Activated CD4-positive, alpha-beta T cell treated with anti-CD3 and anti-CD28 coated beads, Interleukin-2, amount 10 ng/mL, durations not matched to agents 24 days and 14 days (primary cell): ENCODE data around the gene CMTM8. TPM values are rescaled to one million over a fixed set of nuclear protein-coding genes. Genes with fewer than 3 reads are reported as not detected.
A peak's percentile ranks its signal among the peaks of the same experiment; 100 is the strongest.

ENCODE experiments used
- DNase-seq: peaks from one replicate; pipeline ENCODE4 v3.0.0; 2022
- H3K27ac Mint-ChIP-seq: one replicate; pipeline ENCODE4 v1.8.0; 2022; ENCODE audit warnings: mild to moderate bottlenecking, mixed read lengths
- H3K27me3 Mint-ChIP-seq: one replicate; pipeline ENCODE4 v1.8.0; 2022; ENCODE audit warnings: mixed read lengths
- H3K36me3 Mint-ChIP-seq: one replicate; pipeline ENCODE4 v1.8.0; 2022; ENCODE audit warnings: low read depth, mild to moderate bottlenecking, mixed read lengths
- H3K4me1 Mint-ChIP-seq: one replicate; pipeline ENCODE4 v1.8.0; 2021; ENCODE audit warnings: mixed read lengths
- H3K4me3 Mint-ChIP-seq: one replicate; pipeline ENCODE4 v1.8.0; 2022; ENCODE audit warnings: mild to moderate bottlenecking, moderate library complexity, mixed read lengths
- H3K9me3 Mint-ChIP-seq: one replicate; pipeline ENCODE4 v1.8.0; 2021; ENCODE audit warnings: mixed read lengths
- intact Hi-C: fragments of 100-400 bp; cut with micrococcal nuclease; formaldehyde crosslinking; loops from one replicate; pipeline ENCODE4 v1.15.1; 2023
- total RNA-seq: library from RNA; stranded (reverse); gene quantifications from 2 replicates; pipeline ENCODE4 v1.2.3, GENCODE V29; 2022

The CMTM8 gene
- total RNA-seq, 1 donor from 2014 or later, result 4.8 TPM

GRCh38 chr3:32359766-32360492 is 121.4 kb downstream of the CMTM8 start:
- H3K27me3 Mint-ChIP-seq, result no peaks in the 10 kb centered on the region
- intact Hi-C loops, result no loop called here
- no peak overlapping the region for H3K27ac Mint-ChIP-seq
- H3K36me3 Mint-ChIP-seq, result no peaks in the 10 kb centered on the region
- H3K9me3 Mint-ChIP-seq, result no peaks in the 10 kb centered on the region
- DNase-seq, result no peak
- H3K4me1 Mint-ChIP-seq, result no peaks in the 10 kb centered on the region
- H3K4me3 Mint-ChIP-seq, result no peak overlapping the region

GRCh38 chr3:32360493-32360827 is 122.0 kb downstream of the CMTM8 start:
- Mint-ChIP-seq H3K4me3 (no peak overlapping the region), H3K9me3 (no peaks in the 10 kb centered on the region), H3K27ac (no peak overlapping the region), H3K4me1 (no peaks in the 10 kb centered on the region), H3K27me3 (no peaks in the 10 kb centered on the region), H3K36me3 (no peaks in the 10 kb centered on the region)
- intact Hi-C loops, result no loop called here
- DNase-seq, result no peak

GRCh38 chr3:32366638-32367397 is 128.3 kb downstream of the CMTM8 start:
- no peaks in the 10 kb centered on the region for H3K36me3 Mint-ChIP-seq
- H3K4me1 Mint-ChIP-seq, result peaks cover 20% of the 10 kb centered on the region
- H3K9me3 Mint-ChIP-seq, result no peaks in the 10 kb centered on the region
- no peaks in the 10 kb centered on the region for H3K27me3 Mint-ChIP-seq
- intact Hi-C loops, result no loop called here
- DNase-seq, result no peak
- H3K4me3 Mint-ChIP-seq, result no peak overlapping the region
- H3K27ac Mint-ChIP-seq, result no peak overlapping the region

- Mint-ChIP-seq H3K4me3 (no peak overlapping the region), H3K9me3 (no peaks in the 10 kb centered on the region), H3K27me3 (no peaks in the 10 kb centered on the region), H3K4me1 (peaks cover 25% of the 10 kb centered on the region), H3K36me3 (no peaks in the 10 kb centered on the region), H3K27ac (no peak overlapping the region)
- DNase-seq, result no peak
- intact Hi-C loops, result no loop called here
Measured at GRCh38 chr3:32367442-32367841, 129.0 kb downstream of the CMTM8 start.

GRCh38 chr3:32371461-32372212 is 133.2 kb downstream of the CMTM8 start:
- H3K4me3 Mint-ChIP-seq, result peak overlapping the region; percentile 38
- H3K4me1 Mint-ChIP-seq, result peaks cover 31% of the 10 kb centered on the region
- H3K27me3 Mint-ChIP-seq, result no peaks in the 10 kb centered on the region
- DNase-seq, result peak; percentile 75
- H3K27ac Mint-ChIP-seq, result peak overlapping the region; percentile 81
- H3K36me3 Mint-ChIP-seq, result no peaks in the 10 kb centered on the region
- intact Hi-C loops, result no loop called here
- no peaks in the 10 kb centered on the region for H3K9me3 Mint-ChIP-seq

GRCh38 chr3:32372213-32372490 is 133.7 kb downstream of the CMTM8 start:
- intact Hi-C loops, result no loop called here
- no peak for DNase-seq
- H3K27ac Mint-ChIP-seq, result peak overlapping the region; percentile 81

GRCh38 chr3:32373276-32373675 is 134.8 kb downstream of the CMTM8 start:
- Mint-ChIP-seq H3K9me3 (no peaks in the 10 kb centered on the region), H3K27me3 (peaks cover 2% of the 10 kb centered on the region), H3K27ac (no peak overlapping the region), H3K4me3 (no peak overlapping the region), H3K36me3 (no peaks in the 10 kb centered on the region), H3K4me1 (peaks cover 24% of the 10 kb centered on the region)
- no peak for DNase-seq
- intact Hi-C loops, result no loop called here

More at GRCh38 chr3:32372213-32372490, 133.7 kb downstream of the CMTM8 start:
- H3K27me3 Mint-ChIP-seq, result no peaks in the 10 kb centered on the region
- peaks cover 26% of the 10 kb centered on the region for H3K4me1 Mint-ChIP-seq
- no peaks in the 10 kb centered on the region for H3K9me3 Mint-ChIP-seq
- no peaks in the 10 kb centered on the region for H3K36me3 Mint-ChIP-seq
- peak overlapping the region; percentile 38 for H3K4me3 Mint-ChIP-seq

GRCh38 chr3:32373844-32374243 is 135.4 kb downstream of the CMTM8 start:
- no peak overlapping the region for H3K27ac Mint-ChIP-seq
- H3K4me3 Mint-ChIP-seq, result no peak overlapping the region
- H3K27me3 Mint-ChIP-seq, result peaks cover 2% of the 10 kb centered on the region
- intact Hi-C loops, result no loop called here
- H3K9me3 Mint-ChIP-seq, result no peaks in the 10 kb centered on the region
- no peak for DNase-seq
- peaks cover 24% of the 10 kb centered on the region for H3K4me1 Mint-ChIP-seq
- no peaks in the 10 kb centered on the region for H3K36me3 Mint-ChIP-seq

GRCh38 chr3:32374788-32375595 is 136.5 kb downstream of the CMTM8 start:
- Mint-ChIP-seq H3K4me3 (no peak overlapping the region), H3K27ac (peak overlapping the region; percentile 60), H3K36me3 (no peaks in the 10 kb centered on the region), H3K27me3 (peaks cover 8% of the 10 kb centered on the region), H3K9me3 (no peaks in the 10 kb centered on the region), H3K4me1 (peaks cover 24% of the 10 kb centered on the region)
- intact Hi-C loops, result loop anchor here (1.0 kb wide), 2 partner anchors 24 to 93 kb away; no protein-coding TSS in a partner anchor
- DNase-seq, result peak; percentile 93

- intact Hi-C loops, result loop anchor here (1.0 kb wide), 2 partner anchors 24 to 93 kb away; no protein-coding TSS in a partner anchor
- Mint-ChIP-seq H3K36me3 (no peaks in the 10 kb centered on the region), H3K27me3 (peaks cover 9% of the 10 kb centered on the region), H3K9me3 (no peaks in the 10 kb centered on the region), H3K4me3 (no peak overlapping the region), H3K4me1 (peaks cover 22% of the 10 kb centered on the region), H3K27ac (no peak overlapping the region)
- no peak for DNase-seq
Measured at GRCh38 chr3:32375596-32375930, 137.1 kb downstream of the CMTM8 start.

- Mint-ChIP-seq H3K4me1 (peaks cover 19% of the 10 kb centered on the region), H3K36me3 (no peaks in the 10 kb centered on the region), H3K9me3 (no peaks in the 10 kb centered on the region), H3K27me3 (peaks cover 11% of the 10 kb centered on the region), H3K27ac (no peak overlapping the region), H3K4me3 (no peak overlapping the region)
- intact Hi-C loops, result no loop called here
- no peak for DNase-seq
Measured at GRCh38 chr3:32376115-32376514, 137.6 kb downstream of the CMTM8 start.

GRCh38 chr3:32379831-32380500 is 141.5 kb downstream of the CMTM8 start:
- Mint-ChIP-seq H3K4me3 (no peak overlapping the region), H3K27ac (no peak overlapping the region), H3K27me3 (peaks cover 11% of the 10 kb centered on the region), H3K36me3 (no peaks in the 10 kb centered on the region), H3K4me1 (peaks cover 10% of the 10 kb centered on the region), H3K9me3 (no peaks in the 10 kb centered on the region)
- DNase-seq, result no peak
- intact Hi-C loops, result no loop called here

- Mint-ChIP-seq H3K27me3 (peaks cover 11% of the 10 kb centered on the region), H3K9me3 (no peaks in the 10 kb centered on the region), H3K36me3 (no peaks in the 10 kb centered on the region), H3K4me1 (peaks cover 5% of the 10 kb centered on the region), H3K27ac (no peak overlapping the region), H3K4me3 (no peak overlapping the region)
- intact Hi-C loops, result no loop called here
- no peak for DNase-seq
Measured at GRCh38 chr3:32381922-32382321, 143.4 kb downstream of the CMTM8 start.
